Measurements from ENCODE around the gene ADISSP. TPM values are rescaled to one million over a fixed set of nuclear protein-coding genes. Genes with fewer than 3 reads are reported as not detected.

The ADISSP gene
- total RNA-seq, 3 donors from 2014 or later = 12.3 to 29.3 (median 15.7) TPM

- peak overlapping the region in 1 of 2 donors; percentile 38 for H3K27ac ChIP-seq
- H3K27me3 ChIP-seq = no peaks in the 10 kb centered on the region
- no peaks in the 10 kb centered on the region for H3K4me1 ChIP-seq
- TF ChIP-seq, protein P1, sequence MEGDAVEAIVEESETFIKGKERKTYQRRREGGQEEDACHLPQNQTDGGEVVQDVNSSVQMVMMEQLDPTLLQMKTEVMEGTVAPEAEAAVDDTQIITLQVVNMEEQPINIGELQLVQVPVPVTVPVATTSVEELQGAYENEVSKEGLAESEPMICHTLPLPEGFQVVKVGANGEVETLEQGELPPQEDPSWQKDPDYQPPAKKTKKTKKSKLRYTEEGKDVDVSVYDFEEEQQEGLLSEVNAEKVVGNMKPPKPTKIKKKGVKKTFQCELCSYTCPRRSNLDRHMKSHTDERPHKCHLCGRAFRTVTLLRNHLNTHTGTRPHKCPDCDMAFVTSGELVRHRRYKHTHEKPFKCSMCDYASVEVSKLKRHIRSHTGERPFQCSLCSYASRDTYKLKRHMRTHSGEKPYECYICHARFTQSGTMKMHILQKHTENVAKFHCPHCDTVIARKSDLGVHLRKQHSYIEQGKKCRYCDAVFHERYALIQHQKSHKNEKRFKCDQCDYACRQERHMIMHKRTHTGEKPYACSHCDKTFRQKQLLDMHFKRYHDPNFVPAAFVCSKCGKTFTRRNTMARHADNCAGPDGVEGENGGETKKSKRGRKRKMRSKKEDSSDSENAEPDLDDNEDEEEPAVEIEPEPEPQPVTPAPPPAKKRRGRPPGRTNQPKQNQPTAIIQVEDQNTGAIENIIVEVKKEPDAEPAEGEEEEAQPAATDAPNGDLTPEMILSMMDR (IDR thresholded peaks at IDR 0.05) = no peak
- TF ChIP-seq POLR2AphosphoS5 (IDR thresholded peaks at IDR 0.05) (no peak), POLR2A (IDR thresholded peaks at IDR 0.05) (no peak)
- DNase-seq (ENCODE audit: low spot score in 2 of 2) = no peak
- intact Hi-C loops (cut with DNase I; ENCODE audit: low total_unique reads) = no loop called here
- no peaks in the 10 kb centered on the region for H3K36me3 ChIP-seq
- no peak overlapping the region for H3K4me3 ChIP-seq
- H3K9me3 ChIP-seq = no peaks in the 10 kb centered on the region
Observed at GRCh38 chr20:3763671-3764601, 3.6 kb downstream of the ADISSP start.

DNA sequence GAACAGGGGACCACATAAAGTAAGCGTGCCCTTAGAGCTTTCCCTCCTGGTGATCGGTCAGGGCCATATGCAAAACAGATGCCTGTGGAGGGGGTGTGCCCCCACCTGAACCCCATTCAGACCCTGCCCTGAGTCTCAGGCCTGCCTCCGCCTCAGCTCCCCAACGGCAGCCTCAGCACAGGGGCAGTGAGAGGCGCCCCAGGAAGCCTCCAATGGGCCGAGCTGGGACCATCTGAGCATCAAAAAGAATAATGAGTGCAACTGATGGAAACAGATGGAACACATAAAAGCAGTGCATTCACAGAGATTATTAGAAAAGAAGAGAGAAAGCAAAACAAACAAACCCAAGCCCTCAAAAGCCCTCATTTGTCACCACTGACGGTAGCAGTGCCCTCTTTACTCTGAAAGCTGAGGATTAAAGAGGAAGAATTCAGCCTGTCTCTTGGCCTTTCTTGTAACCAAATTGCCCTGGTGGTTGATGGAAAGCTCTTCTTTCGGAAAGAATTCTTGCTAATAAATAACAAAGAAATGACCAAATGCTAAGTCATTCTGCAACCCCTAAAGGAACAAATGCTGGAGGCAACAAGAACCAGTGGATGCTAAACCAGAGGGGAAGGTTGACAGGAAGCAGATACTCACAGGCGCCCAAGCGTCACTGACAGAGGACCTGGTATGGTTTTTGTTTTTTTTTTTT, 6.8 kb downstream of the ADISSP start:
- no peaks in the 10 kb centered on the region for H3K4me1 ChIP-seq
- H3K4me3 ChIP-seq = no peak overlapping the region
- H3K36me3 ChIP-seq = no peaks in the 10 kb centered on the region
- TF ChIP-seq POLR2AphosphoS5 (IDR thresholded peaks at IDR 0.05) (no peak), POLR2A (IDR thresholded peaks at IDR 0.05) (no peak)
- TF ChIP-seq, protein P1 (IDR thresholded peaks at IDR 0.05) = no peak
- no peaks in the 10 kb centered on the region for H3K27me3 ChIP-seq
- no peaks in the 10 kb centered on the region for H3K9me3 ChIP-seq
- intact Hi-C loops (cut with DNase I; ENCODE audit: low total_unique reads) = loop anchor here (1.0 kb wide), 1 partner anchor 29 kb away; no protein-coding TSS in a partner anchor
- peak overlapping the region in 1 of 2 donors; percentile 38 for H3K27ac ChIP-seq
- no peak for DNase-seq (ENCODE audit: low spot score in 2 of 2)

GRCh38 chr20:3759884-3760283, 7.7 kb downstream of the ADISSP start:
- peak overlapping the region in 1 of 2 donors; percentile 75 for H3K27ac ChIP-seq
- H3K36me3 ChIP-seq = no peaks in the 10 kb centered on the region
- no peaks in the 10 kb centered on the region for H3K27me3 ChIP-seq
- H3K4me3 ChIP-seq = no peak overlapping the region
- DNase-seq (ENCODE audit: low spot score in 2 of 2) = no peak
- H3K9me3 ChIP-seq = no peaks in the 10 kb centered on the region
- no peaks in the 10 kb centered on the region for H3K4me1 ChIP-seq
- TF ChIP-seq POLR2A (IDR thresholded peaks at IDR 0.05) (no peak), POLR2AphosphoS5 (IDR thresholded peaks at IDR 0.05) (no peak)
- TF ChIP-seq, protein P1 (IDR thresholded peaks at IDR 0.05) = no peak
- intact Hi-C loops (cut with DNase I; ENCODE audit: low total_unique reads) = loop anchor here (1.0 kb wide), 1 partner anchor 30 kb away; no protein-coding TSS in a partner anchor

DNA sequence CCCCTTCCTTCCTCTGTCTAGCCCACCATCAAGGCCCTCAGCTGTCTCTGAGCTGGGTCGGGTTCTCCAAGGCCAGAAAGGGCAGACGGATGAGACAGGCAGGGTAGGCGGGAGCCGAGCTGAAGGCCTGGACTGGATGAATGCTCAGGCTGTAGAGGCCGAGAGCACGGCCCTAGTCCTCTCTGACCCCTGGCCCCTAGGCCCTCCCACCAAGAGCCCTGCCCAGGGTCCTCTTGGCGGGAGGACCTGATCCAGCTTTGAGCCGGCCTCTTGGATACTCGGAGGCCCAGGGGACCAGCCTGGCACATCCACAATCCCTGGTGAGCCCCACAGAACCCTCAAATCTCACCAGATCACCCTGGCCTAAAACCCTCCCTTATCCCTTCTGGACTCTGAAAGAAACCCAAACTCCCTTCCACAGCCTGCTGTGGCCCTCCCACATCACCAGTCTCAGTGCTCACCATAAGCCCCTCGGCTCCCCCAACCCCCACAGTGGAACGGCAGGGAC, 8.2 kb downstream of the ADISSP start:
- no peak for DNase-seq (ENCODE audit: low spot score in 2 of 2)
- no peaks in the 10 kb centered on the region for H3K9me3 ChIP-seq
- no peaks in the 10 kb centered on the region for H3K4me1 ChIP-seq
- H3K36me3 ChIP-seq = no peaks in the 10 kb centered on the region
- intact Hi-C loops (cut with DNase I; ENCODE audit: low total_unique reads) = no loop called here
- H3K27ac ChIP-seq = peak overlapping the region in 1 of 2 donors; percentile 75
- no peak for TF ChIP-seq POLR2A (IDR thresholded peaks at IDR 0.05)
- TF ChIP-seq, protein P1 (IDR thresholded peaks at IDR 0.05) = no peak
- no peak for TF ChIP-seq POLR2AphosphoS5 (IDR thresholded peaks at IDR 0.05)
- H3K4me3 ChIP-seq = no peak overlapping the region
- H3K27me3 ChIP-seq = no peaks in the 10 kb centered on the region
